HG03159 (cell line): ENCODE results near the gene ABCA2.

Source experiments
- ATAC-seq: cut with Tn5 transposase; IDR thresholded peaks from one replicate; pipeline ENCODE4 v1.9.1; 2021; ENCODE audit warnings: mild to moderate bottlenecking, moderate library complexity; ENCODE audit not compliant: unreplicated experiment

Gene ABCA2

DNA sequence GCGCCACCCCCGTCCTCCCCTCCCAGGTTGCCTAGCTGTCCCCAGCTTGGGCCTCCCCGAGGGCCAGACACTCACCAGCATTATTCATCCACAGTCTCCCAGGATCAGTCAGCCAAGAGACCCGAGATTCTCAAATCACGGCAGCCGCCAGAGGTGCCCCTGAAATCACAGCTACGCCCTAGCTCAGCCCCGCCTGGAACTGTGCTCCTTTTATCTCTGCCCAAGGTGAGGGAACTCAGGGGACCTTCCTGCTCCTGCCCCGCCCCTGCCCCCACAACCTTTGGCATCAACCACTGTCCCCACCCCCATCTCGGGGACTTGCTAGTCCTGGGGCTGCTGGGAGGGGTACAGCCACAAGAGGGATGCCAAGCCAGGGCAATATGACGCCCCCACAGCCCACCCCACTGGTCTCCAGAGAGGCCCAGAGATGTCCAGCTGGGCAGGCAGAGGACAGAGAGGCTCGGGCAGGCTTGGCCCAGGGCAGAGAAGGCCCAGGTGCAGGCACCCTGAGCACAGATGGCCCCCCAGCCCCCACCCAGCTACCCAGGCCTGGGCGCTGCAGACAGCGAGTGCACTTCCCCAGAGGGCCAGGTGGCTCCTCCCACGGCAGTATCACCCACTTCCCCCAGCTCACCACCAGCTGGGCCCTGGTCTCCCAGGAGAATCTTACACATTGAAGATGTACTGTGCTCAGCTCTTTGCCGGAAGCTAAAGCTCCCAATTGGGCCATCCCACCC, 4.0 kb upstream of the ABCA2 start, which contains the start of gene FUT7:
FUT7 (minus strand) TSS at position 185 of the 737 bp plus-strand sequence; CDS start at position 88, 97 bp downstream.
- ATAC-seq = no peak

DNA sequence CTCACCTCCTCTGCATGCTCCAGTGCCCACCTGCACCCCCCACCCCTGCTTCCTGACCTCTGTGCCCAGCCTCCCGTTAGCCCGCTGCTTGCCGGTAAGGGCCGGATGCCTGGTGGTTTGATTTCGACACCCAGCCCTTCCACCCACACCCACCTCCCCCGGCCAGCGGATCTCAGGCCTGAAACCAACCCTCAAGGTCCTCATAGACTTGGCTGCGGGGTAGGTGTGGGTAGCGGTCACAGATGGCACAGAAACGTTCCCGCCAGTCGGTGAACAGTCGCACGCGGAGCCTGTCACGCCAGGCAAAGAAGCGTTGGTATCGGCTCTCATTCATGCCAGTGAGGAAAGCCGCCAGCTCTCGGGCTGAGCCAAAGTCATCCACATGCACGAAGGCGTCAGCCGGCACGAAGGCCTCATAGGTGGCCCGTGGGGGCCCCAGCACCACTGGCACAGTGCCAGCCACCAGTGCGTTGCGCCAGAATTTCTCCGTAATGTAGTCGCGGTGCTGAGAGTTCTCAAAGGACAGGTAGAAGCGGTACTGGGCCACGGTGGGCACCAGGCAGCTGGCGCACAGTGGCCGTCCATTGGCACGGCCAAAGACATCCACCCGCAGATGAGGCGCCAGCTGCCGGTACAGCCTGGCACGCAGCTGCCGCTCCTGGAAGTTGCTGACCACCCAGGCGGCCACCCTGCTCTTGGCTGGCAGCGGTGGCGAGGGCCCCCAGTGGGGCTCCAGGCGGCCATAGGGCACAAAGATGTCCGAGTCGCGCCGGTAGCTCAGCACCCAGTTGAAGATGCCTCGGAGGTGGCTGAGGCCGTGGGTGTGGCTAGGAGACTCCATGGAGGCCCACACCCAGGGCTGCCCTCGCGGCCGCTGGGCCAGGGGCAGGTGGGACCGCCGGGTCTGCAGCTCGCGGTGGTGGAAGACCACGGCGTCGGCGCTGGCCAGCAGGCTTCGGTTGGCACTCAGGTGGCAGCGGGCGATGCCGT, 2.8 kb upstream of the ABCA2 start:
- ATAC-seq = no peak

DNA sequence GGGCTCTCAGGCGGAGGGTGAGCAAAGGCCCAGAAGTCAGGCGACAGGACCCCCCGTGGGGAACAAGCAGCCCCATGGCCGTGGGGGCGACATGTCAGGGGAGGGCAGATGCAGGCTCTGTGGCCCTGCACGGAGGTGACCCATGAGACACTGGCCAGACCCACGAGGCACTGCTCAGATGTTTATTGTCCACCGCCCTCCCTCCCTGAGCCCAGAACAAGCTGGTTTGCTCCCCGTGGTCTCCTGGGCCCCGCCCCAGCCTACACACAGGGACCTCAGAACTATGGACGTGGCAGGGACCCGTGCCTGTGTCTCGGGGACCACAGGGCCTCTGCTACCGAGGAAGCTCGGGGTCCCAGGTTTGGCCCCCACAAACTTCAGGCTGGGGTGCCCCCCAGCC, 2.0 kb upstream of the ABCA2 start:
- no peak for ATAC-seq

DNA sequence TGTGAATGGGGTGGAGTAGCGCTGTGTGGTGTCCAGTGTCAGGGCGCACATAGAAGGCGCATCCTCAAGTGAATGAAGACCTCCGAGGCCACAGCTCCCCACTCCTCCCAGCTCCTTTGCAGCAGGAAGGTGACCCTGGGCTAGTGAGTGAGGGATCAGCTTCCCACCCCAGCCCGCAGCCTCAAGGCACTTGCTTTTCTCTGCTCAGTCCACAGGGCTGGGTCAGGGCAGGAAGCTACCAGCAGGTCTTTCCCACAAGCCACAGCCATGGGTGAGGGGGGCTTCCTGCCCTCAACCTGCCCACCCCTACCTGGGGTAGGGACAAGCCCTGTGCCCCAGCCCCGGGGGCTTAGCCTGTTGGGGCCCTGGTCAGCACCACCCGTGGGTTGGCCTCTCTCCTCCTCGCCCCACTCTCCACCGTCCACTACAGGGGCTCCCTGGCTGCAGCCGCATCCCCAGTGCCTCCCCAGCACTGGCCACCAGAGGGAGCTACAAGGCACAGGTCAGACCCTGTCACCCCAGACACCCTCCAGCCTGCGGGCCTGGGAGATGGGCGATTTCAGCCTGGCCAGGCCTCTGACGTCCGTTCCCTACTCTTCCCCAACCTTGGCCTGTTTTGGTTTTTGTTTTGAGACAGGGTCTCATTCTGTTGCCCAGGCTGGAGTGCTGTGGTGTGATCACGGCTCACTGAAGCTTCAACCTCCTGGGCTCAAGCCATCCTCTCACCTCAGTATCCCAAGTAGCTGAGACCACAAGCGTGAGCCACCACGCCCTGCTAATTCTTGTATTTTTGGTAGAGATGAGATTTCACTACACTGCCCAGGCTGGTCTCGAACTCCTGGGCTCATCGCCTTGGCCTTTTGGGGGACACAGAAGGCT, 1.3 kb upstream of the ABCA2 start:
- ATAC-seq = peak; percentile 44

DNA sequence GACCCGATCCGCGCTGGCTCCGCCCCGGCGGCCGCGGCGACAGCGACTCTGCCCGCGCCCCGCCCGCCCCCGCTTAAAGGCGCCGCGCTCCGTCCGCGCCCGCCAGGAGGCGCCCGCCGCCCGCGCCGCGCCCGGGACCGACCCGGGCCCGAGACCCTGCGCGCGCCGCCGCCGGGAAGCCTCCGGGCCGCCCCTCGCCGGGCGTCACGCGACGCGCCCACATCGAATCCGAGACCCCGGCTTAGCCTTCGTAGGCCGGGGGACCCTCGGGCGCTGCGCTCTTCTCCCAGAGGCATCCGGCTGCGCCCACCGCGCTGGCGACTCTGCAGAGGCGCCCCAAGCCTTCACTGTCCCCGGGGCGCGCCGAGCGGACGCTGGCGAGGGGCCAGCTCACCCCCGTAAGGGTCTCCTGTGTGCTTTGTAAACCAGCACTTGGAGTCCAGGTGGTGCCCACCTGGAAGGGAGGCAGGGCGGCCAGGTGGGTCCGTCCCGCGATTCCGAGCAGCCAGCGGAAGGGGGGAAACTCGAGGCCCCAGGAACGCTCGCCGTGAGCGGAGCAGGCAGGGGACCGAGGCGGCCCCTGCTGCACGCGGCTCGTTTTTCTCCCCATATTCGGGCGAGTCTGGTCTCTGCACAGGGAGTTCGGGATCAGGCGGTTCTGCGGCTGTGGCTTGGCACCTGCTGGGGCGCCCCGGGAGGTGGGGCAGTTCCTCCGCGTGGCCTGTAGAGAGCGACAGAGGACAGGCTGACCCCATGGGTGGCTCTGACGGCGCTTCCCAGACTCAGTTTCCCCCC, 423 bp upstream of the ABCA2 start:
- peak; percentile 53 for ATAC-seq

DNA sequence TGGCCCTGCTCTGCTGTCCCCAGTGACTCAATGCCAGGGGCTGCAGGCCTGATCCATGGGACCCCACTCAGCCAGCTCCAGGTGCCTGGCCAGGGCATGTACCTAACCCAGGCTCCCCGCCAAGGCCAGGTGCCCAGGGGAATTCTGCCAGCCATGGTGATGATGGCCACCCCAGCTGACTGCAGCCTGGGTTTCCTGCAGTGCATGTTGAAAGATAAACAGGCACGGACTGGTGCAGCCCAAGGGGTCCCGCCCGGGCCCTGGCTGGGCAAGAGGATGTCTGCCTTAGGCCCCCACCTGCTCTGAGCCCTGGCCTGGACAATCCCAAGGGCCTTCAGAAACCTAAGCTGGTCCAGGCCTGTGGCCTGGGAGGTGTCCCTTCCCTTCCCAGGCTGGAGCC, 1.2 kb downstream of the ABCA2 start:
- ATAC-seq = no peak

DNA sequence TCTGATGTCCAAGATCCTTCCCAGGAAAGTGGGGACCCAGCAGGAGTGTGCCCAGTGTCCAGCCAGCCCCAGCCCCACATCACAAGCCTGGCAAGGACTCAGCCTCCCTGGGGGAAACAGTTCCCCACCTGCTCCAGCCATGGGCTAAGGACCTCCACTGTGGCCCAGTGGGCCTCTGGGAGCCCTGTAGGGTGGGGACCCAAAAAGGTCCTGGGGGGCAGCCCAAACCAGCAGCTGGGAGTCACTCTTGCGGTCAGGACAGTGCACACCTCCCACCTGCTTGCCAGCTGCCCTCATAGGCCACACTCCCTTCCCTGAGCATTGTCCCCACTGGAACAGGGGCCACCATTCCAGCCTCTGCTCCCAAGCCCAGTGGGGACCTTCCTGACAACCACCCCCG, 1.7 kb downstream of the ABCA2 start:
- ATAC-seq = no peak

DNA sequence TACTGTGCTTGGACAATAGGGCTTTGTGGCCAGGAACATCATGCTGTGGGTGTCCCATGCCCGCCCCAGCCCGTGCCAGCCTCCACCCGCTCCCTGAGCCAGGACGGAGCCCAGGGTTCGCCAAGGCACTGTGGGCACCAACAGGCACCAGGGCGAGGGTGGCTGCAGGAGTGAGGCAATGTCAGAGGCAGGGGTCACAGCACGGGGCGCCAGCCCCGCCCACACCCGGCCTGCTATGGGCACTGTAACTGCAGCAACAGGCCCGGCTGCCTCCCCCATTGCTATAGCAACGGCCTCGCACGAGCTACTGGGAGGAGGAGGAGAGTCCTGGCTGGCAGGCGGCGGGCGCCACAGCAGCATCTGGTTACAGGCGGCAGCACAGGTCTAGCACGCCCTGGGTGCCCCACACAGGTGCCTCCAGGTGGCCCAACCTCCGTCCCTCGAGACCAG, 2.5 kb downstream of the ABCA2 start:
- no peak for ATAC-seq

DNA sequence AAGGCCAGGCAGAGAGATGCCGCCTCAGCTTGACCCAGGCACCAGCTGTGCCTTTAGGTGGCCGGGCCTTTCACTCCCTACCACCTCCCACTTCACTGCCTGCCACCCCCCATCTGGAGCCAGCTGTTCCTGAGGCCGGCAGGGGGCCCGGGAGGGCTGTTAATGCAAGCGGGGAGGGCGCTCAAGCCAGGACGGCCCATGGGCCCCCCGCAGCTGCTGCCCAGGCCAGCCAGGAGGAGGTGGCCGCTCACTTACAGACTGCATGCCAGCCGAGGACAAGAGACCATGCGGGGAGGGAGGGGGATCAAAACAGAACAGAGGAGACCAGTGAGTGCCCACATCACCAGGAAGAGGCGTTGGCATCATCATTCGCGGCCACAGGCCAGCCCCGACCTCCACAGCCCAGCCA, 4.5 kb downstream of the ABCA2 start:
- no peak for ATAC-seq

DNA sequence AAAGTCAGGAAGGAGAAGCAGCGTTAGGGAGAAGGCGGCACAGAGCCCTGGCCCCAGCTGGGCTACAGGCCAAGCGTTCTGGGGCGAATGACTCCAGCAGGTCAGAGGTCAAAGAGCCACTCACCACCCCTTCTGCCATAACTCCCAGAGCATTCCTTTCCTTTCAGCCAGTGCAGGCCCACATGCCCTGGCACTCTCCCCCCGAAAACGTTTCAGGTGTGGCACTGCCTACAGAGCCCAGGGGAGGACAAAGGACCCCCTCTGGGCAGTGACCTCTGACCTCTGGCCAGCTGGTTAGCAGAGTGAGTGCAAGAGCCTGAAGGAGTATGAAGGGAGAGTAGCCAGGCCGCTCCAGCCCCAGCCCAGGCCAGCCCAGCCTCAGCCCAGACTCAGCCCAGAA, 4.9 kb downstream of the ABCA2 start:
- no peak for ATAC-seq

DNA sequence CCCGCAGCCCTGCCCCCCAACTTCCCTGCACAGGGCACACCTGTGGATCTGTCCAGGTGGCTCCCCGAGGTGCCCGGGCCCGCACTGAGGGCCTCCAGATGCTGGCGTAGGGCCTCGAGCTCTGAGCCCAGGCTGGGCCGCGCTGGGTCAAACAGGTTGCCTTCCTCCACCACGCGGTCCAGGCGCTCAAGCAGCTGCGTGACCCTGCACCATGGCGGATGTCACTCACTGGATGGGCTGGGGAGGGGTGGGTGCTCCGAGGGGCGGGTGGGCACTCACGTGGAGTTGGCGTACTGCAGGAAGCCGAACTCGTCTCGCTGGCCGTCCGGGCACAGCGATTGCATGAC, 5.4 kb downstream of the ABCA2 start:
- no peak for ATAC-seq

DNA sequence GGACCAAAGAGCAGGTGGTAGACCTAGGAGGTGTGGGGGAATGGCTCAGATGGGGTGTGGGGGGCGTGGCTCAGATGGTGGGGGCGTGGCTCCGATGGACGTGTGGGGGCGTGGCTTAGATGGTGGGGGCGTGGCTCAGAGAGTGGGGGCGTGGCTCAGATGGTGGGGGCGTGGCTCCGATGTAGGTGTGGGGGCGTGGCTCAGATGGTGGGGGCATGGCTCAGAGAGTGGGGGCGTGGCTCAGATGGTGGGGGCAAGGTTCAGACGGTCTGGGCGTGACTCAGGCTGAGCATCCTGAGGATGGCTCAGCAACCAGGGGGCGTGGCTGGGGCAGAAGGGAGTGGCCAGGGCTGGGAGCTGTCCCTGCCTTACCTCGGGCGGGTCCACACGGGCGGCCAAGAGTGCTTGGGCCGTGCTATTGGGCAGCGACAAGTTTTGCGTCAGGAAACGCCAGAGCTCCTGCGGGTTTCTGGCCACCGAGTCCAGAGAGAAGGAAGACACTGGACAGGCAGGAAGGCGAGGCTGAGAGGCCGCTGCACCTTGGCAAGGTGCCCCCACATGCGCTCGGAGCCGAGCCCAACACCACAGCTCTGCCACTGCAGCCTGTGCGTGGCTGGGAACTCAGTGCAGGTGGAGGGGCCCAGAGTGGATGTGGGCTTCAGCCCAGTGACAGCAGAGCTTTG, 5.9 kb downstream of the ABCA2 start:
- no peak for ATAC-seq

DNA sequence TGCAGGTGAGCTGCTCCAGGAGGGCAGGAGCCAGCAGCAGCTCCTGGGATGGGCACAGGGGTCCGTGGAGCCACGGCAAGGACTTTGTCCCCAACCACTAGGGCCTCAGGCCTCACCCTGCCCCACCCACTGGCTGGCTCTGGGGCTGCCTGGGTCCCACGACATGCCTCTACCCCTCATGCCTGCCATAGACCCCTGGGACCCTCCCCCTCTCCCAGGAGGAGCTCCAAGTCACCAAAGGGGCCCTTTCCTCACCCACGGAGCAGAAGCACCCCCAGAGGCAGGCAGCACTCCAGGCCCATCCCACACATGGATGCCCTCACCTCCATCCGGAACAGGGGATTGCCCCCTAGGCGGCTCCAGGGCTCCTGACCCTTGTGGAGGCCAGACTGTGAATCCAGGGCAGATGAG, 6.5 kb downstream of the ABCA2 start:
- no peak for ATAC-seq

DNA sequence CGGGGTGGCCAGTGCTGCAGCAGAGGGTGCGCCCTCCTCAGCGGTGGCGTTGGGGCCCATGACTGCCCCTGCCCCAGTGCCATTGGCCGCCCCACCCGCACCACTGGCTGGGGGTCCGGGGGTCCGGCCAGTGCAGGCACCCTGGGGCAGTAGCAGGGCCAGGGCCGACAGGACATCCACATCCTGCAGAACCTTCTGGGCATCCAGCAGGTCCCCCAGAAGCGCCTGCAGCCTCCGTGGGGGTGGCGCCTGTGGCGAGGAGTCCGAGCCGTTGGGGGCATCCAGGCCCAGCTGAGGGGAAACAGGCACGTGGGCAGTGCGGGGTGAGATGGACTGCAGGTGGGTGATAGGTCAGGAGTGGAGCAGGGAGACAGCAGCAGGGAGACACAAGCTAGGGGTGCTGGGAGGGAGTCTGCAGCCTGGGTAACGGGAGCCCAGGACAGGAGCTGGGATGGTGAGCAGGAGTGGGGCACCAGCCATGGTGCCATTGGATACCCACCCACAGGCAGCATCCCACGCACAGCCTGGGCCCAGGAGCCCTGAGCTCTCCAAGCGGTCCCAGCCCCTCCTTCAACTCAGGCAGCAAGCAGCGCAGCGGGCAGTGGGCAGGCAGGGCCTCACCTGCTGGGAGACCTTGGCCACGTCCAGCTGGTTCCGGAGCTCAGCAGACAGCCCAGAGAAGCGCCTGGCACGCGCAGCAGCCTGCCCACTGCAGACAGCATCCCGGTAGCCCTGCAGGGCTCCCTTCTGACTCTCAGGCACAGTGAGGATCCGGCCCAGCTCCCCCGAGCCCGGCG, 7.1 kb downstream of the ABCA2 start:
- no peak for ATAC-seq

DNA sequence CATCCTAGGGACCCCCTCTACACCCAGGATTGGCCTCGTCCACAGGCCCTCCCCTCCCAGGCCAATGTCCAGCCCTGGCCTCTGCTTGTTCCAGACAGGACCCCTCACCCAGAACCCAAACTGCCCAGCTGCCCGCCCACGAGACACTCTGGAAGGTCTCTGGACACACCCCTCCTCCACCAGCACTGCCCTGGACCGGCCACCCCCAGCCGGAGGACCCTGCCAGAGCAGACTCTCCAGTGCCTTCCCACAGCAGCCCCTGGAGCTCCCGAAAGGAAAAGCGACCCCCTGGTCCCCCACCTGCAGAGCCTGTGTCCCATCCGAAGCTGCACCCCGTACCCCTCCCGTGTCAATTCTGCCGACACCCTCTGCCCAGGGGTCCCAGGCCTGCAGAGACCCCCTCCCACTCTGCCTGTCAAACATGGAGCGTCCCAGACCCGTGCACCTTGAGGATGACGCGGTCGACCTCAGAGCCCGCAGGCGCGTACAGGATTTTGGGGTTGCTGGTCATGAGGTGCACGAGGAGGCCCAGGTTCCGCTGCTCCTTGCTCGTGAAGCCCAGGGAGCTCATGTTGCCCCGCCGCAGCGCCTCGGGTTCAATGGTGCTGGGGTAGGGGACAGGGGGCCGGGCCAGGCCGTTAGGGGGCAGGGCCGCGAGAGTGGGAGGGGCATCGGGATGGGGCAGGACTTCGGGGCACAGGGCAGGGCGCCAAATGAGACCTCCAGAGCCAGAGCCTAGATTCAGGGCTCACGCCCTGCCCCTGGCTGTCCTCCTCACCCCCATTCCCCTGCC, 8.0 kb downstream of the ABCA2 start:
- no peak for ATAC-seq

DNA sequence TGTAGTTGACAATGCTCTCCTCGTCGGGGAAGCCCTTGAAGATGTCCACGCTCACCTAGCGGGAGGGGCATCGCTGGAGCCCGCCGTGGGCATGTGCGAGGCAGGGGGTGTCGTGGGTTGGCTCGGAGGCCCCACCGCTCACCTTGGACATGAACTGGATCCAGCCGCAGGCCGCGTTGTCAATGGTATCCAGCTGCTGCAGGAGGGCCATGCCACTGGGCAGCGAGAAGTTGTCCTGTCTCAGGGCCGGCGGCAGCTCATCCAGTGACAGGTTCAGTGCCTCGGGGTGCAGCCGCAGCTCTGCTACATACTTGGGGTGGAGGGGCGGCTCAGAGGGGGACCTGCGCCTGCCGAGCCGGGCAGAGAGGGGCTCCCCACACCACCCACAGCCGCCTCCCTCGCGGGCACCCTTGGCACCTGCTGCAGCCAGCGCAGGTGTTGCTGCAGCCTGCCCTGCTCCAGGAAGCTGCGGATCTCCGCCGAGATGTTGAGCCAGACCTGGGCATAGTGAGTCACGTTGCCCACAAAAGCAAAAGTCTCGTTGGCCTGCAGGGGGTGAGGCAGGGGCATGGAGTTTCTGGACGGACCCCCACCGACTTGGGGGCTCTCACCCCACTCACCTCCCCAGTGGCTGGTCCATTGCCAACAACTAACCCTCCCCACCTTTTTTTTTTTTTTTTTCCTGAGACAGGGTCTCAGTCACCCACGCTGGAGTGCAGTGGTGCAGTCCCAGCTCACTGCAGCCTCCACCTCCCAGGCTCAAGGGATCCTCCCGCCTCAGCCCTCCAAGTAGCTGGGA, 9.1 kb downstream of the ABCA2 start:
- ATAC-seq = no peak

DNA sequence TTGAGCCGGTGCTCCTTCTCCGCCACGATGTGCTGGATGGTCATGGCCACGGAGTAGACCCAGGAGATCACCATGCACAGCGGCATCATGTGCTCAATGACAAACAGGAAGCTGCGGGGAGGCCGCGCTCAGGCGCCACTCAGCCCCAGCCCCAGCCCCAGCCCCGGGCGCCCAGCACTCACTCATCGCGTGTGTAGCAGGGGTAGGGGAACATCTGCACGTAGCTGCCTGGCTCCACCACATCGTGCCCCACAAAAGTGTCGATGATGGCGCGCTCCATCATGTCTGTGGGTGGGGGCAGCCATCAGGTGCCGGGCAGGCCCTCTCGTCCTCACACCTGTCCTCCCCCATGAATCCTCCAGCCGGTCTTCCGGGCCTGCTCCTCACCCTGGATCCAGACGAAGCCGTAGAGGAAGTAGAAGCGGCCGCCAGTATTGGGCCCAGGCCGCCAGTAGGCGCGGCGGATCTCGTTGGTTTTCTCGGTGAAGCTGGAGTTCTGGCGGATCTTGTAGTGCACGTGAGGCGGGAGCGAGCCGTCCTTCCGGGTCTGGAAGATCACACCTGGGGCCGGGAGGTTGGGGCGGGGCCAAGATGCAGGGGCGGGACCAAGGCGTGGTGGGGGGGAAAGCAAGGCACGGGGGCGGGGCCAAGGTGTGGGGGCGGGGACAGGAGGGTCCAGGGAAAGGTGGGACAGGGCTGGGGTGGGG, 10.1 kb downstream of the ABCA2 start:
- ATAC-seq = no peak
